H9 (cell line): Measurements from ENCODE around the gene MAPK4. TPM values are rescaled to one million over a fixed set of nuclear protein-coding genes. Genes with fewer than 3 reads are reported as not detected.

Experiments
- DNase-seq: peaks from one replicate; pipeline ENCODE4 v3.0.0-alpha.2; 2017
- H2AFZ ChIP-seq: one replicate; pipeline ENCODE4 v1.6.1; 2013; ENCODE audit warnings: mild to moderate bottlenecking, low read length, control low read depth, moderate library complexity
- H2AK5ac ChIP-seq: 2 replicates; pipeline ENCODE4 v1.6.1; 2013; ENCODE audit warnings: low read length, control low read depth, mixed read lengths; ENCODE audit not compliant: insufficient read length
- H2BK120ac ChIP-seq: one replicate; pipeline ENCODE4 v1.6.1; 2013; ENCODE audit warnings: low read depth, mild to moderate bottlenecking, low read length, control low read depth, inconsistent platforms; ENCODE audit not compliant: poor library complexity, severe bottlenecking
- H2BK12ac ChIP-seq: 2 replicates; pipeline ENCODE4 v1.6.1; 2013; ENCODE audit warnings: low read length, control low read depth, mixed read lengths, low read depth; ENCODE audit not compliant: insufficient read length
- H2BK15ac ChIP-seq: 2 replicates; pipeline ENCODE4 v1.6.1; 2013; ENCODE audit warnings: low read depth, low read length, control low read depth
- H2BK20ac ChIP-seq: one replicate; pipeline ENCODE4 v1.6.1; 2013; ENCODE audit warnings: low read depth, mild to moderate bottlenecking, low read length, control low read depth, inconsistent platforms; ENCODE audit not compliant: poor library complexity, severe bottlenecking
- H2BK5ac ChIP-seq: 2 replicates; pipeline ENCODE4 v1.6.1; 2013; ENCODE audit warnings: low read length, control low read depth, mixed read lengths; ENCODE audit not compliant: insufficient read length
- H3K14ac ChIP-seq: 2 replicates; pipeline ENCODE4 v1.6.1; 2013; ENCODE audit warnings: low read length, control low read depth; ENCODE audit not compliant: insufficient read depth
- H3K18ac ChIP-seq: 2 replicates; pipeline ENCODE4 v1.6.1; 2013; ENCODE audit warnings: low read depth, mild to moderate bottlenecking, mixed read lengths, low read length, control low read depth; ENCODE audit not compliant: insufficient read length
- H3K23ac ChIP-seq: 2 replicates; pipeline ENCODE4 v1.6.1; 2013; ENCODE audit warnings: low read length, control low read depth, mixed read lengths, low read depth; ENCODE audit not compliant: insufficient read length
- H3K23me2 ChIP-seq: 2 replicates; pipeline ENCODE4 v1.6.1; 2013; ENCODE audit warnings: low read depth, mild to moderate bottlenecking, mixed read lengths, low read length, control low read depth; ENCODE audit not compliant: insufficient read length, poor library complexity, severe bottlenecking
- H3K27ac ChIP-seq: 2 replicates; pipeline ENCODE4 v1.5.1; 2013; ENCODE audit warnings: low read length, control low read depth, mixed read lengths, low read depth; ENCODE audit not compliant: insufficient read length
- H3K27me3 ChIP-seq: 2 replicates; pipeline ENCODE4 v1.6.1; 2013; ENCODE audit warnings: low read length, control low read depth, inconsistent platforms; ENCODE audit not compliant: insufficient read depth
- H3K4ac ChIP-seq: 2 replicates; pipeline ENCODE4 v1.6.1; 2013; ENCODE audit warnings: low read depth, mild to moderate bottlenecking, control low read depth, inconsistent platforms, low read length, moderate library complexity
- H3K4me1 ChIP-seq: 2 replicates; pipeline ENCODE4 v1.6.1; 2013; ENCODE audit warnings: low read length, control low read depth, inconsistent platforms; ENCODE audit not compliant: insufficient read depth
- H3K4me2 ChIP-seq: 2 replicates; pipeline ENCODE4 v1.6.1; 2013; ENCODE audit warnings: low read length, control low read depth, mixed read lengths; ENCODE audit not compliant: insufficient read length, insufficient read depth
- H3K56ac ChIP-seq: 2 replicates; pipeline ENCODE4 v1.6.1; 2013; ENCODE audit warnings: low read depth, mild to moderate bottlenecking, mixed read lengths, low read length, control low read depth; ENCODE audit not compliant: insufficient read length
- H3K79me1 ChIP-seq: 2 replicates; pipeline ENCODE4 v1.6.1; 2013; ENCODE audit warnings: low read depth, mild to moderate bottlenecking, moderate library complexity, low read length, control low read depth, inconsistent platforms; ENCODE audit not compliant: insufficient read depth, poor library complexity, severe bottlenecking
- H3K79me2 ChIP-seq: 2 replicates; pipeline ENCODE4 v1.6.1; 2013; ENCODE audit warnings: low read length, control low read depth, inconsistent platforms; ENCODE audit not compliant: insufficient read depth
- H3K9ac ChIP-seq: 2 replicates; pipeline ENCODE4 v1.6.1; 2013; ENCODE audit warnings: low read length, control low read depth, mixed read lengths; ENCODE audit not compliant: insufficient read length; ENCODE audit errors: extremely low read depth
- H3K9me3 ChIP-seq: one replicate; pipeline ENCODE4 v1.6.1; 2013; ENCODE audit warnings: low read depth, low read length, inconsistent platforms; ENCODE audit not compliant: control insufficient read depth
- H3T11ph ChIP-seq: one replicate; pipeline ENCODE4 v1.6.1; 2013; ENCODE audit warnings: mild to moderate bottlenecking, low read length, control low read depth, inconsistent platforms
- H4K20me1 ChIP-seq: one replicate; pipeline ENCODE4 v1.6.1; 2013; ENCODE audit not compliant: control insufficient read depth, insufficient read length, insufficient read depth
- H4K5ac ChIP-seq: 2 replicates; pipeline ENCODE4 v1.6.1; 2013; ENCODE audit warnings: low read depth, mild to moderate bottlenecking, mixed read lengths, low read length, control low read depth; ENCODE audit not compliant: insufficient read length
- H4K8ac ChIP-seq: replicated peaks from 2 replicates; pipeline ENCODE4 v1.6.1; 2013; ENCODE audit warnings: low read length, control low read depth, mixed read lengths, low read depth; ENCODE audit not compliant: insufficient read length
- H4K91ac ChIP-seq: 2 replicates; pipeline ENCODE4 v1.6.1; 2013; ENCODE audit warnings: low read depth, mild to moderate bottlenecking, moderate library complexity, mixed read lengths, low read length, control low read depth; ENCODE audit not compliant: insufficient read length
- H3K27ac Mint-ChIP-seq, 3 experiments: 2 replicates in 2 of 3; 3 replicates in 1 of 3; pipeline ENCODE4 v1.8.0; 2020 to 2021; ENCODE audit warnings: mixed read lengths in 3 of 3, mild to moderate bottlenecking in 1 of 3, moderate library complexity in 1 of 3
- H3K27me3 Mint-ChIP-seq: 2 replicates; pipeline ENCODE4 v1.8.0; 2021; ENCODE audit warnings: low read depth, mild to moderate bottlenecking, moderate library complexity, mixed read lengths
- H3K36me3 Mint-ChIP-seq, 3 experiments: 2 replicates in 2 of 3; 3 replicates in 1 of 3; pipeline ENCODE4 v1.8.0; 2020 to 2021; ENCODE audit warnings: low read depth in 3 of 3, mixed read lengths in 3 of 3; ENCODE audit not compliant: insufficient read depth in 1 of 3
- H3K4me1 Mint-ChIP-seq, 2 experiments: 2 replicates each; pipeline ENCODE4 v1.8.0; 2020; ENCODE audit warnings: mixed read lengths in 2 of 2
- H3K4me3 Mint-ChIP-seq, 2 experiments: 2 replicates in 1 of 2; 3 replicates in 1 of 2; pipeline ENCODE4 v1.8.0; 2020 to 2021; ENCODE audit warnings: mild to moderate bottlenecking in 2 of 2, mixed read lengths in 2 of 2, moderate library complexity in 1 of 2
- H3K9me3 Mint-ChIP-seq, 2 experiments: 2 replicates in 1 of 2; 3 replicates in 1 of 2; pipeline ENCODE4 v1.8.0; 2020; ENCODE audit warnings: mild to moderate bottlenecking in 2 of 2, mixed read lengths in 2 of 2, moderate library complexity in 1 of 2
- CTCF ChIP-seq: fragments of 200-600 bp; sonication (generic); conservative IDR thresholded peaks from 3 replicates; pipeline ENCODE4 v1.8.0; 2021; ENCODE audit warnings: antibody characterized with exemption, mild to moderate bottlenecking
- WGBS: extraction: QIAGEN DNeasy Blood & Tissue Kit; methylation state at CpG from one replicate; pipeline ENCODE4 v1.1.7; 2013; ENCODE audit warnings: missing lambda C conversion rate, low lambda C conversion rate, mixed read lengths; ENCODE audit not compliant: insufficient read length; ENCODE audit errors: extremely low coverage; 5-methylcytosine and 5-hydroxymethylcytosine counted together
- total RNA-seq: library from RNA; stranded (reverse); gene quantifications from 2 replicates; pipeline ENCODE4 v1.2.1, GENCODE V29; 2021

The MAPK4 gene
- total RNA-seq, 1 experiment from 2014 or later, result 1.6 TPM

- Histone ChIP-seq H3K4me2 (no peak overlapping the region), H4K20me1 (no peaks in the 10 kb centered on the region), H2AFZ (no peak overlapping the region), H2BK15ac (no peak overlapping the region), H3K56ac (no peak overlapping the region), H3K79me2 (no peaks in the 10 kb centered on the region), H3K79me1 (no peaks in the 10 kb centered on the region), H2BK5ac (no peak overlapping the region), H3K4me1 (peaks cover 4% of the 10 kb centered on the region; the same call in 1 of the 2 replicates), H3K18ac (no peak overlapping the region), H3K14ac (no peak overlapping the region), H4K8ac (no peak overlapping the region), H3K27me3 (no peaks in the 10 kb centered on the region), H3K9me3 (no peaks in the 10 kb centered on the region), H3K23ac (no peak overlapping the region), H2BK20ac (no peak overlapping the region), H3K27ac (no peak overlapping the region), H2BK12ac (no peak overlapping the region), H3T11ph (no peak overlapping the region), H2AK5ac (no peak overlapping the region), H4K91ac (no peak overlapping the region), H3K23me2 (no peaks in the 10 kb centered on the region), H2BK120ac (no peak overlapping the region), H3K9ac (no peak overlapping the region), H4K5ac (no peak overlapping the region), H3K4ac (no peak overlapping the region)
- H3K27ac Mint-ChIP-seq, result no peak overlapping the region
- no peaks in the 10 kb centered on the region for H3K9me3 Mint-ChIP-seq
- H3K4me3 Mint-ChIP-seq, result no peak overlapping the region
- no peak for DNase-seq
- H3K36me3 Mint-ChIP-seq, result peaks cover 0 to 5% (median 0%) of the 10 kb centered on the region in 3 experiments; a peak in 1 of 7 replicates
- no CpG with 5 or more reads among the region's 5 CpGs for WGBS
- no peak for TF ChIP-seq CTCF
- H3K4me1 Mint-ChIP-seq, result peaks cover 7 to 15% of the 10 kb centered on the region in 2 experiments
- H3K27me3 Mint-ChIP-seq, result no peaks in the 10 kb centered on the region; the same call in 1 of the 2 replicates
Measured at GRCh38 chr18:50724751-50725151, 164.9 kb downstream of the MAPK4 start.
